ENCODE data around the gene ZNF462. TPM values are rescaled to one million over a fixed set of nuclear protein-coding genes. Genes with fewer than 3 reads are reported as not detected.

ZNF462 gene
- total and polyA plus RNA-seq, 2 of the 4 experiments (the other 2 are of a cell fraction): 6.1 to 18.8 TPM

DNA sequence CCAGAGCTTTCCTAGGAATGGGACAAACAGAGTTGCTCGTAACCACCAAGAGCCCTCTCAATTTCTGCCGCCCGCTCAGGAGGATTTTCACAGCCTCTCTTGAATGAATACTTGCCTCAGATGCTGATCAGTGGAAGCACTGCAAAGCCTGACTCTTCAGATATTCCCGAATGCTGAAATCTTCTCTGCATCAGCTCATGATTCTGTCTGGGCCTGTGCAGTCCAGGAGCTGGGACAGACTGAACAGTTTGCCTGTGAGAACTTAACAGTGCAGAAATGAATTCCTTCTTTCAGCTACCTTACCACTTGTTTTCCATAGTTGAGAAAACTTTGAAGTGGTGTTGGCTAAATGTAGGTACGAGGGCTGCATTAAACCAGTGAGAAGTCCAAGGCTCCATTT is 17.1 kb downstream of the ZNF462 start:
- Histone ChIP-seq H2BK120ac (ENCODE audit: low read depth, low read length) (no peak overlapping the region), H3K36me3 (ENCODE audit: control insufficient read depth, insufficient read depth, low read length) (no peaks in the 10 kb centered on the region), H3K18ac (ENCODE audit: low read depth, low read length) (0 out of 2 replicates have a peak overlapping the region, but pooled peaks have one; percentile 48), H3K79me1 (ENCODE audit: low read depth in 1 of 2, low read length in 2 of 2) (peaks cover 41 to 67% of the 10 kb centered on the region in 2 experiments), H3K14ac (replicated peaks; ENCODE audit: low read depth, low read length) (peak overlapping the region; percentile 14; the same call in 1 of the 2 replicates), H2AFZ (replicated peaks; ENCODE audit: low read length, poor library complexity) (no peak overlapping the region), H4K5ac (ENCODE audit: low read depth, low read length) (no peak overlapping the region), H4K8ac (ENCODE audit: low read depth in 2 of 2, low read length in 2 of 2) (peak overlapping the region in 1 of 2 experiments; percentile 6; a peak in 1 of 4 replicates), H4K91ac (ENCODE audit: insufficient read depth, low read depth, low read length) (0 out of 2 replicates have a peak overlapping the region, but pooled peaks have one; percentile 23), H2AK9ac (replicated peaks; ENCODE audit: low read depth, low read length, poor library complexity) (no peak overlapping the region), H2BK20ac (ENCODE audit: low read depth, low read length) (peak overlapping the region; percentile 57), H3K56ac (ENCODE audit: extremely low read depth, insufficient read depth, low read length) (no peak overlapping the region), H3K4me3 (ENCODE audit: insufficient read depth, low read depth, low read length) (no peak overlapping the region), H3K4me2 (ENCODE audit: low read depth, low read length) (no peak overlapping the region), H3K27me3 (ENCODE audit: control insufficient read depth, insufficient read depth, low read length) (no peaks in the 10 kb centered on the region), H3K9ac (ENCODE audit: low read depth, low read length) (no peak overlapping the region), H3K4me1 (ENCODE audit: control insufficient read depth, insufficient read depth, low read length) (peaks cover 25% of the 10 kb centered on the region), H3K9me1 (ENCODE audit: insufficient read depth, low read length) (peaks cover 12% of the 10 kb centered on the region), H2AK5ac (ENCODE audit: low read depth, low read length) (peak overlapping the region; percentile 10; the same call in 1 of the 2 replicates), H3K9me3 (ENCODE audit: control insufficient read depth, insufficient read depth, low read length) (no peaks in the 10 kb centered on the region), H4K20me1 (ENCODE audit: insufficient read depth, low read length) (peaks cover 5% of the 10 kb centered on the region), H2BK5ac (ENCODE audit: low read depth, low read length, poor library complexity, severe bottlenecking) (no peak overlapping the region), H2BK15ac (ENCODE audit: low read depth, low read length) (no peak overlapping the region; the same call in 2 of the 3 replicates), H3K27ac (ENCODE audit: insufficient read depth, low read length) (no peak overlapping the region), H3K23ac (ENCODE audit: low read depth, low read length) (no peak overlapping the region), H3K4ac (ENCODE audit: low read depth, low read length) (no peak overlapping the region)
- in situ Hi-C loops (cut with MboI; ENCODE audit: low sequenced_read_pairs) (loop anchor here (25.0 kb wide), 2 partner anchors 407 to 857 kb away; partner anchors contain the start of gene RAD23B), intact Hi-C loops (cut with micrococcal nuclease) (no loop called here), dilution Hi-C loops (cut with HindIII; ENCODE audit: low sequenced_read_pairs, unreplicated experiment) (no loop called here)
- ChIA-PET POLR2A (ENCODE audit: unreplicated experiment) (interaction anchor here (0.6 kb wide), 1 partner anchor 19 kb away, joined by 4 read pairs; no protein-coding TSS in a partner anchor), CTCF (interaction anchor here (0.6 kb wide), 1 partner anchor 716 kb away, joined by 6 read pairs; no protein-coding TSS in a partner anchor)
- no TSS peak for BruUV-seq (replicated peaks)
- 80% methylated on average over 1 of the region's 5 CpGs; no CpG with 5 or more reads in 1 of the 2 experiments for WGBS, 2 experiments (ENCODE audit: extremely low coverage in 2 of 2, insufficient read length in 1 of 2)
- ATAC-seq (ENCODE audit: low read depth): no peak
- TF ChIP-seq RCOR1 (IDR thresholded peaks at IDR 0.05; ENCODE audit: insufficient replicate concordance, low read length) (no peak), BHLHE40 (IDR thresholded peaks at IDR 0.05; ENCODE audit: low read depth, low read length) (no peak), RFX5 (IDR thresholded peaks at IDR 0.05; ENCODE audit: low read depth, low read length) (no peak), MAZ (IDR thresholded peaks at IDR 0.05; ENCODE audit: borderline replicate concordance, low read depth, low read length) (no peak), CHD1 (IDR thresholded peaks at IDR 0.05; ENCODE audit: low read depth, low read length) (no peak), CEBPB (IDR thresholded peaks at IDR 0.05; ENCODE audit: low read depth, low read length) (no peak), SMC3 (IDR thresholded peaks at IDR 0.05; ENCODE audit: low read depth, low read length) (no peak), FOS (IDR thresholded peaks at IDR 0.05; ENCODE audit: low read depth, low read length) (no peak), USF2 (IDR thresholded peaks at IDR 0.05; ENCODE audit: low read depth, low read length) (no peak), POLR2A (IDR thresholded peaks at IDR 0.05; ENCODE audit: low read depth, low read length) (no peak), RAD21 (IDR thresholded peaks at IDR 0.05; ENCODE audit: low read length) (no peak), MAFK (IDR thresholded peaks at IDR 0.05; ENCODE audit: low read depth, low read length) (no peak), NFE2L2 (IDR thresholded peaks at IDR 0.05; ENCODE audit: low read depth, low read length) (no peak)
- TF ChIP-seq, protein P1, sequence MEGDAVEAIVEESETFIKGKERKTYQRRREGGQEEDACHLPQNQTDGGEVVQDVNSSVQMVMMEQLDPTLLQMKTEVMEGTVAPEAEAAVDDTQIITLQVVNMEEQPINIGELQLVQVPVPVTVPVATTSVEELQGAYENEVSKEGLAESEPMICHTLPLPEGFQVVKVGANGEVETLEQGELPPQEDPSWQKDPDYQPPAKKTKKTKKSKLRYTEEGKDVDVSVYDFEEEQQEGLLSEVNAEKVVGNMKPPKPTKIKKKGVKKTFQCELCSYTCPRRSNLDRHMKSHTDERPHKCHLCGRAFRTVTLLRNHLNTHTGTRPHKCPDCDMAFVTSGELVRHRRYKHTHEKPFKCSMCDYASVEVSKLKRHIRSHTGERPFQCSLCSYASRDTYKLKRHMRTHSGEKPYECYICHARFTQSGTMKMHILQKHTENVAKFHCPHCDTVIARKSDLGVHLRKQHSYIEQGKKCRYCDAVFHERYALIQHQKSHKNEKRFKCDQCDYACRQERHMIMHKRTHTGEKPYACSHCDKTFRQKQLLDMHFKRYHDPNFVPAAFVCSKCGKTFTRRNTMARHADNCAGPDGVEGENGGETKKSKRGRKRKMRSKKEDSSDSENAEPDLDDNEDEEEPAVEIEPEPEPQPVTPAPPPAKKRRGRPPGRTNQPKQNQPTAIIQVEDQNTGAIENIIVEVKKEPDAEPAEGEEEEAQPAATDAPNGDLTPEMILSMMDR (conservative IDR thresholded peaks at IDR 0.05; ENCODE audit: low read depth, low read length): no peak
- TF ChIP-seq, protein P2, sequence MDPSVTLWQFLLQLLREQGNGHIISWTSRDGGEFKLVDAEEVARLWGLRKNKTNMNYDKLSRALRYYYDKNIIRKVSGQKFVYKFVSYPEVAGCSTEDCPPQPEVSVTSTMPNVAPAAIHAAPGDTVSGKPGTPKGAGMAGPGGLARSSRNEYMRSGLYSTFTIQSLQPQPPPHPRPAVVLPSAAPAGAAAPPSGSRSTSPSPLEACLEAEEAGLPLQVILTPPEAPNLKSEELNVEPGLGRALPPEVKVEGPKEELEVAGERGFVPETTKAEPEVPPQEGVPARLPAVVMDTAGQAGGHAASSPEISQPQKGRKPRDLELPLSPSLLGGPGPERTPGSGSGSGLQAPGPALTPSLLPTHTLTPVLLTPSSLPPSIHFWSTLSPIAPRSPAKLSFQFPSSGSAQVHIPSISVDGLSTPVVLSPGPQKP (IDR thresholded peaks at IDR 0.05; ENCODE audit: borderline replicate concordance, low read depth, low read length): no peak
- no peak for DNase-seq
